ENCODE data around the gene GRIA1.

Gene GRIA1

GRCh38 chr5:153755913-153756500, 265.5 kb downstream of the GRIA1 start:
- Histone ChIP-seq H2BK12ac (ENCODE audit: low read length) (no peak overlapping the region), H3K27ac (ENCODE audit: low read depth, low read length) (no peak overlapping the region), H3K27me3 (ENCODE audit: insufficient read depth, low read length) (no peaks in the 10 kb centered on the region), H4K8ac (ENCODE audit: low read depth, low read length) (no peak overlapping the region), H3K23ac (ENCODE audit: low read length) (no peak overlapping the region), H3K9ac (ENCODE audit: low read length) (no peak overlapping the region), H3K79me1 (ENCODE audit: low read length) (no peaks in the 10 kb centered on the region), H3K4me2 (ENCODE audit: low read length) (no peak overlapping the region), H2AK5ac (ENCODE audit: low read length) (no peak overlapping the region), H4K12ac (ENCODE audit: low read depth, low read length) (no peak overlapping the region), H3K4ac (ENCODE audit: low read depth, low read length) (no peak overlapping the region), H3K4me3 (ENCODE audit: low read depth, low read length) (no peak overlapping the region), H3K9me3 (ENCODE audit: insufficient read depth, low read depth, low read length) (no peaks in the 10 kb centered on the region), H2AFZ (ENCODE audit: insufficient read depth, low read length, poor library complexity) (no peak overlapping the region), H3K4me1 (ENCODE audit: control insufficient read depth in 1 of 2, insufficient read depth in 2 of 2, low read length in 2 of 2) (no peaks in the 10 kb centered on the region), H3K36me3 (ENCODE audit: control insufficient read depth in 1 of 2, insufficient read depth in 2 of 2, low read length in 2 of 2) (no peaks in the 10 kb centered on the region), H3K18ac (ENCODE audit: low read length) (no peak overlapping the region), H2BK5ac (ENCODE audit: low read depth, low read length, poor library complexity) (no peak overlapping the region), H3K79me2 (ENCODE audit: control insufficient read depth, insufficient read depth, low read length, poor library complexity) (no peaks in the 10 kb centered on the region), H3K14ac (ENCODE audit: low read length) (no peak overlapping the region), H4K91ac (ENCODE audit: low read depth, low read length) (no peak overlapping the region), H2BK120ac (ENCODE audit: insufficient read depth, low read length, poor library complexity) (no peak overlapping the region)
- WGBS (ENCODE audit: extremely low coverage, insufficient coverage, insufficient read length) = no CpG with 5 or more reads among the region's 1 CpG
- no peak for DNase-seq

DNA sequence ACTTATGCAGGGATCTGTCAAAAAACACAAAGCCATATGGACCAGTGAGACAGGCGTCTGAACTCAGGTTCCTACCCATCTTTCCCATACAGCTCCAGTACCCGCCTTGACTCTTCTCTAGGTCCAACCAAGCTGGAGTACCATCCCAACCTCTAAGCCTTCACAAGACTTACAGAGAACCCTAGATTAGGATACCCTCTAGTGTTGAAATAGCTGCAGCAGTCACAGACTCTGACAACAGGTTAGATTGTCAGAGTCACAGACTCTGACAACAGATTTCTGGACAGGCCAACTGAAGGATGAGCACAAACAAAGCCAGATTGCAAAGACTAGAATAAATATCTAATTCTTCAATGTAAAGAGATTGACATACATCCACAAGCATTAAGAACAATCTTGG, 266.1 kb downstream of the GRIA1 start:
- H3K4me1 ChIP-seq (ENCODE audit: control insufficient read depth in 1 of 2, insufficient read depth in 2 of 2, low read length in 2 of 2) = no peaks in the 10 kb centered on the region
- no peak overlapping the region for H2BK5ac ChIP-seq (ENCODE audit: low read depth, low read length, poor library complexity)

GRCh38 chr5:153765987-153766386, 275.5 kb downstream of the GRIA1 start:
- no peak overlapping the region for H2AFZ ChIP-seq (ENCODE audit: insufficient read depth, low read length, poor library complexity)
- H3K79me1 ChIP-seq (ENCODE audit: low read length) = no peaks in the 10 kb centered on the region
- H3K4ac ChIP-seq (ENCODE audit: low read depth, low read length) = no peak overlapping the region
- no peak overlapping the region for H3K23ac ChIP-seq (ENCODE audit: low read length)
- no peak overlapping the region for H3K4me3 ChIP-seq (ENCODE audit: low read depth, low read length)
- no peak overlapping the region for H3K18ac ChIP-seq (ENCODE audit: low read length)
- H3K4me1 ChIP-seq (ENCODE audit: control insufficient read depth in 1 of 2, insufficient read depth in 2 of 2, low read length in 2 of 2) = no peaks in the 10 kb centered on the region
- DNase-seq = no peak
- no peak overlapping the region for H4K8ac ChIP-seq (ENCODE audit: low read depth, low read length)
- H3K27ac ChIP-seq (ENCODE audit: low read depth, low read length) = no peak overlapping the region
- H2BK12ac ChIP-seq (ENCODE audit: low read length) = no peak overlapping the region
- H2BK5ac ChIP-seq (ENCODE audit: low read depth, low read length, poor library complexity) = no peak overlapping the region
- no peaks in the 10 kb centered on the region for H3K79me2 ChIP-seq (ENCODE audit: control insufficient read depth, insufficient read depth, low read length, poor library complexity)
- no peaks in the 10 kb centered on the region for H3K36me3 ChIP-seq (ENCODE audit: control insufficient read depth in 1 of 2, insufficient read depth in 2 of 2, low read length in 2 of 2)
- H2AK5ac ChIP-seq (ENCODE audit: low read length) = no peak overlapping the region
- H2BK120ac ChIP-seq (ENCODE audit: insufficient read depth, low read length, poor library complexity) = no peak overlapping the region
- H3K9me3 ChIP-seq (ENCODE audit: insufficient read depth, low read depth, low read length) = peaks cover 1% of the 10 kb centered on the region
- no peaks in the 10 kb centered on the region for H3K27me3 ChIP-seq (ENCODE audit: insufficient read depth, low read length)
- H4K91ac ChIP-seq (ENCODE audit: low read depth, low read length) = no peak overlapping the region
- no CpG with 5 or more reads among the region's 1 CpG for WGBS (ENCODE audit: extremely low coverage, insufficient coverage, insufficient read length)
- no peak overlapping the region for H4K12ac ChIP-seq (ENCODE audit: low read depth, low read length)
- no peak overlapping the region for H3K9ac ChIP-seq (ENCODE audit: low read length)
- no peak overlapping the region for H3K14ac ChIP-seq (ENCODE audit: low read length)
- H3K4me2 ChIP-seq (ENCODE audit: low read length) = no peak overlapping the region

More for the DNA sequence above, 266.1 kb downstream of the GRIA1 start:
- no peak overlapping the region for H4K91ac ChIP-seq (ENCODE audit: low read depth, low read length)
- H2BK12ac ChIP-seq (ENCODE audit: low read length) = no peak overlapping the region
- H3K36me3 ChIP-seq (ENCODE audit: control insufficient read depth in 1 of 2, insufficient read depth in 2 of 2, low read length in 2 of 2) = no peaks in the 10 kb centered on the region
- no peaks in the 10 kb centered on the region for H3K9me3 ChIP-seq (ENCODE audit: insufficient read depth, low read depth, low read length)
- no peak overlapping the region for H3K4me2 ChIP-seq (ENCODE audit: low read length)
- no peak overlapping the region for H4K12ac ChIP-seq (ENCODE audit: low read depth, low read length)
- H3K79me2 ChIP-seq (ENCODE audit: control insufficient read depth, insufficient read depth, low read length, poor library complexity) = no peaks in the 10 kb centered on the region
- no peak overlapping the region for H2AFZ ChIP-seq (ENCODE audit: insufficient read depth, low read length, poor library complexity)
- no peak overlapping the region for H3K4me3 ChIP-seq (ENCODE audit: low read depth, low read length)
- no peaks in the 10 kb centered on the region for H3K79me1 ChIP-seq (ENCODE audit: low read length)
- H3K14ac ChIP-seq (ENCODE audit: low read length) = no peak overlapping the region
- no peak overlapping the region for H3K27ac ChIP-seq (ENCODE audit: low read depth, low read length)
- no peak overlapping the region for H3K4ac ChIP-seq (ENCODE audit: low read depth, low read length)
- DNase-seq = no peak
- no CpG with 5 or more reads among the region's 2 CpGs for WGBS (ENCODE audit: extremely low coverage, insufficient coverage, insufficient read length)
- H4K8ac ChIP-seq (ENCODE audit: low read depth, low read length) = no peak overlapping the region
- no peak overlapping the region for H2BK120ac ChIP-seq (ENCODE audit: insufficient read depth, low read length, poor library complexity)
- no peak overlapping the region for H2AK5ac ChIP-seq (ENCODE audit: low read length)
- no peaks in the 10 kb centered on the region for H3K27me3 ChIP-seq (ENCODE audit: insufficient read depth, low read length)
- no peak overlapping the region for H3K23ac ChIP-seq (ENCODE audit: low read length)
- no peak overlapping the region for H3K18ac ChIP-seq (ENCODE audit: low read length)
- H3K9ac ChIP-seq (ENCODE audit: low read length) = no peak overlapping the region

GRCh38 chr5:153767221-153768188, 277.0 kb downstream of the GRIA1 start:
- Histone ChIP-seq H4K91ac (ENCODE audit: low read depth, low read length) (no peak overlapping the region), H4K8ac (ENCODE audit: low read depth, low read length) (no peak overlapping the region), H2BK12ac (ENCODE audit: low read length) (no peak overlapping the region), H3K27ac (ENCODE audit: low read depth, low read length) (no peak overlapping the region), H3K4me3 (ENCODE audit: low read depth, low read length) (no peak overlapping the region), H3K27me3 (ENCODE audit: insufficient read depth, low read length) (no peaks in the 10 kb centered on the region), H4K12ac (ENCODE audit: low read depth, low read length) (no peak overlapping the region), H3K79me1 (ENCODE audit: low read length) (no peaks in the 10 kb centered on the region), H3K79me2 (ENCODE audit: control insufficient read depth, insufficient read depth, low read length, poor library complexity) (no peaks in the 10 kb centered on the region), H2AK5ac (ENCODE audit: low read length) (no peak overlapping the region), H2BK5ac (ENCODE audit: low read depth, low read length, poor library complexity) (no peak overlapping the region), H3K36me3 (ENCODE audit: control insufficient read depth in 1 of 2, insufficient read depth in 2 of 2, low read length in 2 of 2) (no peaks in the 10 kb centered on the region), H3K4me2 (ENCODE audit: low read length) (no peak overlapping the region), H3K23ac (ENCODE audit: low read length) (no peak overlapping the region), H3K4ac (ENCODE audit: low read depth, low read length) (no peak overlapping the region), H3K9me3 (ENCODE audit: insufficient read depth, low read depth, low read length) (peaks cover 1% of the 10 kb centered on the region), H3K9ac (ENCODE audit: low read length) (no peak overlapping the region), H3K14ac (ENCODE audit: low read length) (no peak overlapping the region), H2BK120ac (ENCODE audit: insufficient read depth, low read length, poor library complexity) (no peak overlapping the region), H2AFZ (ENCODE audit: insufficient read depth, low read length, poor library complexity) (no peak overlapping the region), H3K18ac (ENCODE audit: low read length) (no peak overlapping the region), H3K4me1 (ENCODE audit: control insufficient read depth in 1 of 2, insufficient read depth in 2 of 2, low read length in 2 of 2) (no peaks in the 10 kb centered on the region)
- no peak for DNase-seq
- no CpG with 5 or more reads among the region's 4 CpGs for WGBS (ENCODE audit: extremely low coverage, insufficient coverage, insufficient read length)
